OCI-LY7 (cell line): ENCODE data around the gene CHST7.

Experiments
- EZH2phosphoT487 ChIP-seq: fragments of 200-600 bp; sonication (generic); IDR thresholded peaks from 2 replicates; pipeline ENCODE4 v1.6.1; 2018; ENCODE audit warnings: low read depth, borderline replicate concordance, mild to moderate bottlenecking, mixed run types, antibody characterized with exemption, low read length, moderate library complexity, mixed read lengths
- TF ChIP-seq, protein P1 (sequence below): fragments of 200-600 bp; sonication (generic); conservative IDR thresholded peaks from 2 replicates; pipeline ENCODE4 v1.5.1; 2014; ENCODE audit warnings: mild to moderate bottlenecking, antibody characterized with exemption, low read length, moderate library complexity, mixed read lengths

DNA sequence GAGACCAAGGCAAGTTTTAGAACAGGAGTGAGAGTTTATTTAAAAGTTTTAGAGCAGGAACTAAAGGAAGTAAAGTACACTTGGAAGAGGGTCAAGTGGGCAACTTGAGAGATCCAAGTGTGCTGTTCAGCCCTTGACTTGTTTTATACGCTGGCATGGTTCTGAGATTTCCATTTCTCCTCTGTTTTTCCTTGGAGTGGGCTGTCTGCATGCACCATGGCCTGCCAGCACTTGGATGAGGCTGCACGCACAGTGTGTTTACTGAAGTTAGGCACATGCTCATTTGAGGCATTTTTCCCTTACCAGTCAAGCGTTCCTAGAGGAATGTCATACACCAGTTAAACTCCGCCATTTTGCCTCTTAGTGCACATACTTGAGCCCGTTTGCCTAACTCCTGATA is 19.6 kb upstream of the CHST7 start:
- TF ChIP-seq, protein P1, sequence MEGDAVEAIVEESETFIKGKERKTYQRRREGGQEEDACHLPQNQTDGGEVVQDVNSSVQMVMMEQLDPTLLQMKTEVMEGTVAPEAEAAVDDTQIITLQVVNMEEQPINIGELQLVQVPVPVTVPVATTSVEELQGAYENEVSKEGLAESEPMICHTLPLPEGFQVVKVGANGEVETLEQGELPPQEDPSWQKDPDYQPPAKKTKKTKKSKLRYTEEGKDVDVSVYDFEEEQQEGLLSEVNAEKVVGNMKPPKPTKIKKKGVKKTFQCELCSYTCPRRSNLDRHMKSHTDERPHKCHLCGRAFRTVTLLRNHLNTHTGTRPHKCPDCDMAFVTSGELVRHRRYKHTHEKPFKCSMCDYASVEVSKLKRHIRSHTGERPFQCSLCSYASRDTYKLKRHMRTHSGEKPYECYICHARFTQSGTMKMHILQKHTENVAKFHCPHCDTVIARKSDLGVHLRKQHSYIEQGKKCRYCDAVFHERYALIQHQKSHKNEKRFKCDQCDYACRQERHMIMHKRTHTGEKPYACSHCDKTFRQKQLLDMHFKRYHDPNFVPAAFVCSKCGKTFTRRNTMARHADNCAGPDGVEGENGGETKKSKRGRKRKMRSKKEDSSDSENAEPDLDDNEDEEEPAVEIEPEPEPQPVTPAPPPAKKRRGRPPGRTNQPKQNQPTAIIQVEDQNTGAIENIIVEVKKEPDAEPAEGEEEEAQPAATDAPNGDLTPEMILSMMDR, result no peak
- TF ChIP-seq EZH2phosphoT487, result no peak
